ENCODE measurements around the gene SP7.

Gene SP7

GRCh38 chr12:53336181-53336681 is at the start of gene SP7:
SP7 (minus strand) TSS chr12:53336354; CDS start chr12:53335646, 708 bp downstream.
- peak; percentile 15 for DNase-seq (ENCODE audit: low read depth)
- TF ChIP-seq, protein P1, sequence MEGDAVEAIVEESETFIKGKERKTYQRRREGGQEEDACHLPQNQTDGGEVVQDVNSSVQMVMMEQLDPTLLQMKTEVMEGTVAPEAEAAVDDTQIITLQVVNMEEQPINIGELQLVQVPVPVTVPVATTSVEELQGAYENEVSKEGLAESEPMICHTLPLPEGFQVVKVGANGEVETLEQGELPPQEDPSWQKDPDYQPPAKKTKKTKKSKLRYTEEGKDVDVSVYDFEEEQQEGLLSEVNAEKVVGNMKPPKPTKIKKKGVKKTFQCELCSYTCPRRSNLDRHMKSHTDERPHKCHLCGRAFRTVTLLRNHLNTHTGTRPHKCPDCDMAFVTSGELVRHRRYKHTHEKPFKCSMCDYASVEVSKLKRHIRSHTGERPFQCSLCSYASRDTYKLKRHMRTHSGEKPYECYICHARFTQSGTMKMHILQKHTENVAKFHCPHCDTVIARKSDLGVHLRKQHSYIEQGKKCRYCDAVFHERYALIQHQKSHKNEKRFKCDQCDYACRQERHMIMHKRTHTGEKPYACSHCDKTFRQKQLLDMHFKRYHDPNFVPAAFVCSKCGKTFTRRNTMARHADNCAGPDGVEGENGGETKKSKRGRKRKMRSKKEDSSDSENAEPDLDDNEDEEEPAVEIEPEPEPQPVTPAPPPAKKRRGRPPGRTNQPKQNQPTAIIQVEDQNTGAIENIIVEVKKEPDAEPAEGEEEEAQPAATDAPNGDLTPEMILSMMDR (conservative IDR thresholded peaks at IDR 0.05; ENCODE audit: low read length): no peak
- H3K4me3 ChIP-seq (ENCODE audit: low read length): no peak within 1 kb of the TSS

DNA sequence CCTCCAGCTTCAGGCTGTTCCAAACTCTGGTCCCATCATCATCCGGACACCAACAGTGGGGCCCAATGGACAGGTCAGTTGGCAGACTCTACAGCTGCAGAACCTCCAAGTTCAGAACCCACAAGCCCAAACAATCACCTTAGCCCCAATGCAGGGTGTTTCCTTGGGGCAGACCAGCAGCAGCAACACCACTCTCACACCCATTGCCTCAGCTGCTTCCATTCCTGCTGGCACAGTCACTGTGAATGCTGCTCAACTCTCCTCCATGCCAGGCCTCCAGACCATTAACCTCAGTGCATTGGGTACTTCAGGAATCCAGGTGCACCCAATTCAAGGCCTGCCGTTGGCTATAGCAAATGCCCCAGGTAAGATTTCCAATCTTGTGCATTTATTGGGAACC is 47.1 kb upstream of the SP7 start:
- peak overlapping the region; percentile 28 for H3K4me3 ChIP-seq (ENCODE audit: low read length)
- no peak for DNase-seq (ENCODE audit: low read depth)
- TF ChIP-seq, protein P1 (conservative IDR thresholded peaks at IDR 0.05; ENCODE audit: low read length): no peak

DNA sequence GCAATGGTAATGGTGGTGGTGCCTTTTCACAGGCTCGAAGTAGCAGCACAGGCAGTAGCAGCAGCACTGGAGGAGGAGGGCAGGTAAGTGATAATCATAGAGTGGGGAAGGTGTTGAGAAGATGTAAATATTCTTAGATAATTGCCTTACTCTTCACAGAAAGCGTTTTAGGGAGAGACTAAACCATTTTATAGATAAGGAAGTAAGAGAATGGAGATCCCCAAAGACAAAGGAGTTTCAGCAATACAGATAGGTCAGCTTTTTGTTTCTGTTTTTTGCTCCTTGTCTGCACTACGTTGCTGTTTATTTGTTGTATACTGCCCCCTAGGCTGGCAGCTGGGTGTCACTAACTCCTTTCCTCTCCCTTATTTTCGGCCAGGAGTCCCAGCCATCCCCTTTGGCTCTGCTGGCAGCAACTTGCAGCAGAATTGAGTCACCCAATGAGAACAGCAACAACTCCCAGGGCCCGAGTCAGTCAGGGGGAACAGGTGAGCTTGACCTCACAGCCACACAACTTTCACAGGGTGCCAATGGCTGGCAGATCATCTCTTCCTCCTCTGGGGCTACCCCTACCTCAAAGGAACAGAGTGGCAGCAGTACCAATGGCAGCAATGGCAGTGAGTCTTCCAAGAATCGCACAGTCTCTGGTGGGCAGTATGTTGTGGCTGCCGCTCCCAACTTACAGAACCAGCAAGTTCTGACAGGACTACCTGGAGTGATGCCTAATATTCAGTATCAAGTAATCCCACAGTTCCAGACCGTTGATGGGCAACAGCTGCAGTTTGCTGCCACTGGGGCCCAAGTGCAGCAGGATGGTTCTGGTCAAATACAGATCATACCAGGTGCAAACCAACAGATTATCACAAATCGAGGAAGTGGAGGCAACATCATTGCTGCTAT is 45.8 kb upstream of the SP7 start:
- peak; percentile 80 for DNase-seq (ENCODE audit: low read depth)
- H3K4me3 ChIP-seq (ENCODE audit: low read length): peak overlapping the region; percentile 61

DNA sequence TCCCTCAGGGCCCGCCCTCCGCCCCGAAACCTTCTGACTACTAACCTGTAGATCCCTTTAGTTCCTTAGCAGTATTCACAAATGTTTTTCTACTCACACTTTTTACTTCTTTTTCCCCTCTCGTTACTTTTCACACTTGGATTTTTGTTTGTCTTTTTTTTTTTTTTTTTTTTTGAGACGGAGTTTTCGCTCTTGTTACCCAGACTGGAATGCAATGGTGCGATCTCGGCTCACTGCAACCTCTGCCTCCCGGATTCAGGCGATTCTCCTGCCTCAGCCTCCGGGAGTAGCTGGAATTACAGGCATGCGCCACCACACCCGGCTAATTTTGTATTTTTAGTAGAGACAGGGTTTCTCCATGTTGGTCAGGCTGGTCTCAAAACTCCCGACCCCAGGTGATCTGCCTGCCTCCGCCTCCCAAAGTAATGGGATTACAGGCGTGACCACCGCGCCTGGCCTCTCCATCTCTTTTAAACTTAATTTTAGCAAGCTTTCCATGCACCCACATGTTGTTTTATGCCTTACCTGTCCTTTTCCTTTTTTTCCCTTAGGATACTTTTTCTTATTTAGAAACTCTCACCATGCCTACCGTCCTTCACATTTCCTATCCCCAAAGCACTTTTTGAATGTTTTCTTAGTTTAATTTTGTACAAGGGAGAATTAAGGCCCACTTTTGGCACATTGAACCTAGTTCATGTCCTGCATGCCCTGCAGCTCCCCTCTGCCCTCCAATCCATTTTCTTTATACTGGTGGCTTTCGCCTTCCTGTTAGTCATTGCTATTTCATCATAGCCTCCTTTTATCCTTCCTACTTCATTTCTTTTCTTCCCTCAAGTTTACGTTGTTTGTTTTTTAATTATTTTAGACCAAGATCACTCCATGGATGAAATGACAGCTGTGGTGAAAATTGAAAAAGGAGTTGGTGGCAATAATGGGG is 44.9 kb upstream of the SP7 start:
- peak overlapping the region; percentile 61 for H3K4me3 ChIP-seq (ENCODE audit: low read length)
- DNase-seq (ENCODE audit: low read depth): peak; percentile 55
- TF ChIP-seq, protein P1 (conservative IDR thresholded peaks at IDR 0.05; ENCODE audit: low read length): no peak

More for the DNA sequence above, 45.8 kb upstream of the SP7 start:
- TF ChIP-seq, protein P1 (conservative IDR thresholded peaks at IDR 0.05; ENCODE audit: low read length): peak; percentile 53

GRCh38 chr12:53380104-53380793 is 44.1 kb upstream of the SP7 start, which contains the start of gene SP1:
SP1 (plus strand) TSS chr12:53380176; CDS start chr12:53380292, 116 bp downstream.
- peak; percentile 95 for DNase-seq (ENCODE audit: low read depth)
- TF ChIP-seq, protein P1 (conservative IDR thresholded peaks at IDR 0.05; ENCODE audit: low read length): no peak
- peak within 1 kb of the TSS; percentile 75 for H3K4me3 ChIP-seq (ENCODE audit: low read length)

GRCh38 chr12:53379389-53380103 is 43.4 kb upstream of the SP7 start:
- DNase-seq (ENCODE audit: low read depth): peak; percentile 100
- TF ChIP-seq, protein P1 (conservative IDR thresholded peaks at IDR 0.05; ENCODE audit: low read length): no peak
- H3K4me3 ChIP-seq (ENCODE audit: low read length): peak overlapping the region; percentile 75
